WTC11 (cell line): ENCODE data around the gene EML4.

Experiments
- CTCF ChIP-seq: fragments of 200-600 bp; IDR thresholded peaks from 2 replicates; pipeline ENCODE4 v1.8.0; 2022; ENCODE audit warnings: antibody characterized with exemption
- MAX ChIP-seq: sonication (generic); formaldehyde crosslinking; IDR thresholded peaks from 2 replicates; pipeline ENCODE4 v1.8.0; 2022; ENCODE audit warnings: mild to moderate bottlenecking, missing genetic modification reagents
- NR2C2 ChIP-seq: sonication (generic); formaldehyde crosslinking; IDR thresholded peaks from 2 replicates; pipeline ENCODE4 v1.8.0; 2022; ENCODE audit warnings: mild to moderate bottlenecking, missing genetic modification reagents
- SP1 ChIP-seq: sonication (generic); formaldehyde crosslinking; conservative IDR thresholded peaks from 2 replicates; pipeline ENCODE4 v1.8.1; 2022; ENCODE audit warnings: missing genetic modification reagents
- ZNF121 ChIP-seq: sonication (generic); formaldehyde crosslinking; IDR thresholded peaks from 2 replicates; pipeline ENCODE4 v1.8.0; 2023; ENCODE audit warnings: missing genetic modification reagents
- ZNF281 ChIP-seq: sonication (generic); formaldehyde crosslinking; IDR thresholded peaks from 2 replicates; pipeline ENCODE4 v1.8.0; 2023; ENCODE audit warnings: mild to moderate bottlenecking, missing genetic modification reagents

GRCh38 chr2:42230891-42231290, 61.7 kb downstream of the EML4 start:
- TF ChIP-seq ZNF281 (CRISPR knock-in tag) (no peak), NR2C2 (CRISPR knock-in tag) (no peak), ZNF121 (CRISPR knock-in tag) (no peak), CTCF (no peak), MAX (no peak), SP1 (CRISPR knock-in tag) (no peak)
